ENCODE data around the gene PCNT.
A peak's percentile ranks its signal among the peaks of the same experiment; 100 is the strongest.

PCNT gene

GRCh38 chr21:46414965-46415275 is 91.0 kb downstream of the PCNT start:
- H3K14ac ChIP-seq (ENCODE audit: low read length), result peak overlapping the region; percentile 21
- H3K79me1 ChIP-seq (ENCODE audit: low read depth, low read length), result peaks cover 8% of the 10 kb centered on the region
- H2AK5ac ChIP-seq (ENCODE audit: low read depth, low read length), result no peak overlapping the region
- H3K23ac ChIP-seq (ENCODE audit: low read depth, low read length, poor library complexity), result no peak overlapping the region
- H3K18ac ChIP-seq (ENCODE audit: low read length), result no peak overlapping the region
- H3K9ac ChIP-seq (ENCODE audit: low read depth, low read length, poor library complexity), result peak overlapping the region; percentile 55
- no peak overlapping the region for H3K4me2 ChIP-seq (ENCODE audit: insufficient read depth, low read length, poor library complexity, severe bottlenecking)
- no peak for DNase-seq (ENCODE audit: low spot score)
- no CpG with 5 or more reads among the region's 13 CpGs for WGBS, 2 donors (ENCODE audit: extremely low coverage in 2 of 2, insufficient read length in 2 of 2, insufficient replicate concordance in 1 of 2)
- no peak overlapping the region for H2BK120ac ChIP-seq (ENCODE audit: low read depth, low read length)
- no peak overlapping the region for H2BK5ac ChIP-seq (ENCODE audit: low read length)
- no peak overlapping the region for H2BK12ac ChIP-seq (ENCODE audit: low read length)
- H3K27me3 ChIP-seq (ENCODE audit: control insufficient read depth in 3 of 3, insufficient read depth in 3 of 3, low read depth in 1 of 3, low read length in 3 of 3), result no peaks in the 10 kb centered on the region
- no peak overlapping the region for H2AFZ ChIP-seq (ENCODE audit: low read length)
- H3K4ac ChIP-seq (ENCODE audit: low read length), result no peak overlapping the region
- peaks cover 0 to 2% of the 10 kb centered on the region in 2 donors for H3K9me3 ChIP-seq (replicated peaks in 1 of 2; ENCODE audit: control insufficient read depth in 2 of 2, insufficient read depth in 1 of 2, low read depth in 1 of 2, low read length in 2 of 2)
- H4K8ac ChIP-seq (ENCODE audit: low read depth, low read length), result peak overlapping the region; percentile 23
- H4K91ac ChIP-seq (ENCODE audit: low read depth, low read length, poor library complexity), result no peak overlapping the region
- peaks cover 0 to 1% of the 10 kb centered on the region in 2 donors for H3K4me1 ChIP-seq (ENCODE audit: control insufficient read depth in 2 of 2, insufficient read depth in 1 of 2, low read depth in 1 of 2, low read length in 2 of 2)
- H2BK15ac ChIP-seq (ENCODE audit: low read length), result no peak overlapping the region
- peaks cover 24 to 84% of the 10 kb centered on the region in 2 donors for H3K36me3 ChIP-seq (replicated peaks in 1 of 2; ENCODE audit: control insufficient read depth in 2 of 2, insufficient read depth in 2 of 2, low read length in 2 of 2)
- H3K4me3 ChIP-seq (ENCODE audit: low read length in 2 of 2), result no peak overlapping the region
- no peak overlapping the region for H3K27ac ChIP-seq (replicated peaks; ENCODE audit: low read length)

- Histone ChIP-seq H3K4me2 (ENCODE audit: insufficient read depth, low read length, poor library complexity, severe bottlenecking) (no peak overlapping the region), H3K9ac (ENCODE audit: low read depth, low read length, poor library complexity) (peak overlapping the region; percentile 21), H2BK12ac (ENCODE audit: low read length) (no peak overlapping the region), H3K9me3 (replicated peaks in 1 of 2; ENCODE audit: control insufficient read depth in 2 of 2, insufficient read depth in 1 of 2, low read depth in 1 of 2, low read length in 2 of 2) (peaks cover 0 to 2% of the 10 kb centered on the region in 2 donors), H4K8ac (ENCODE audit: low read depth, low read length) (peak overlapping the region; percentile 17), H3K27ac (replicated peaks; ENCODE audit: low read length) (no peak overlapping the region), H4K91ac (ENCODE audit: low read depth, low read length, poor library complexity) (no peak overlapping the region), H3K4me3 (ENCODE audit: low read length in 2 of 2) (no peak overlapping the region), H3K4me1 (ENCODE audit: control insufficient read depth in 2 of 2, insufficient read depth in 1 of 2, low read depth in 1 of 2, low read length in 2 of 2) (no peaks in the 10 kb centered on the region), H2BK15ac (ENCODE audit: low read length) (no peak overlapping the region), H3K23ac (ENCODE audit: low read depth, low read length, poor library complexity) (peak overlapping the region; percentile 73), H3K18ac (ENCODE audit: low read length) (no peak overlapping the region), H2BK5ac (ENCODE audit: low read length) (no peak overlapping the region), H3K79me1 (ENCODE audit: low read depth, low read length) (peaks cover 8% of the 10 kb centered on the region), H2BK120ac (ENCODE audit: low read depth, low read length) (no peak overlapping the region), H3K4ac (ENCODE audit: low read length) (no peak overlapping the region), H3K36me3 (replicated peaks in 1 of 2; ENCODE audit: control insufficient read depth in 2 of 2, insufficient read depth in 2 of 2, low read length in 2 of 2) (peaks cover 28 to 84% of the 10 kb centered on the region in 2 donors), H2AK5ac (ENCODE audit: low read depth, low read length) (no peak overlapping the region), H2AFZ (ENCODE audit: low read length) (no peak overlapping the region), H3K27me3 (ENCODE audit: control insufficient read depth in 3 of 3, insufficient read depth in 3 of 3, low read depth in 1 of 3, low read length in 3 of 3) (no peaks in the 10 kb centered on the region), H3K14ac (ENCODE audit: low read length) (no peak overlapping the region)
- no peak for DNase-seq (ENCODE audit: low spot score)
- WGBS, 2 donors (ENCODE audit: extremely low coverage in 2 of 2, insufficient read length in 2 of 2, insufficient replicate concordance in 1 of 2), result no CpG with 5 or more reads among the region's 20 CpGs
Measured at GRCh38 chr21:46416551-46416950, 92.6 kb downstream of the PCNT start.

- Histone ChIP-seq H4K91ac (ENCODE audit: low read depth, low read length, poor library complexity) (no peak overlapping the region), H2AK5ac (ENCODE audit: low read depth, low read length) (no peak overlapping the region)
- WGBS, 2 donors (ENCODE audit: extremely low coverage in 2 of 2, insufficient read length in 2 of 2, insufficient replicate concordance in 1 of 2), result no CpG with 5 or more reads among the region's 25 CpGs
Measured at GRCh38 chr21:46418265-46418946, 94.5 kb downstream of the PCNT start.

GRCh38 chr21:46420241-46421190 is 96.6 kb downstream of the PCNT start:
- Histone ChIP-seq H2BK120ac (ENCODE audit: low read depth, low read length) (no peak overlapping the region), H3K36me3 (replicated peaks in 1 of 2; ENCODE audit: control insufficient read depth in 2 of 2, insufficient read depth in 2 of 2, low read length in 2 of 2) (peaks cover 30 to 81% of the 10 kb centered on the region in 2 donors), H2AFZ (ENCODE audit: low read length) (no peak overlapping the region), H3K14ac (ENCODE audit: low read length) (no peak overlapping the region), H3K9me3 (replicated peaks in 1 of 2; ENCODE audit: control insufficient read depth in 2 of 2, insufficient read depth in 1 of 2, low read depth in 1 of 2, low read length in 2 of 2) (peaks cover 0 to 2% of the 10 kb centered on the region in 2 donors), H3K9ac (ENCODE audit: low read depth, low read length, poor library complexity) (no peak overlapping the region), H3K79me1 (ENCODE audit: low read depth, low read length) (peaks cover 4% of the 10 kb centered on the region), H2BK15ac (ENCODE audit: low read length) (no peak overlapping the region), H2BK12ac (ENCODE audit: low read length) (no peak overlapping the region), H3K4me1 (ENCODE audit: control insufficient read depth in 2 of 2, insufficient read depth in 1 of 2, low read depth in 1 of 2, low read length in 2 of 2) (peaks cover 2 to 3% of the 10 kb centered on the region in 2 donors), H2BK5ac (ENCODE audit: low read length) (peak overlapping the region; percentile 53), H4K91ac (ENCODE audit: low read depth, low read length, poor library complexity) (no peak overlapping the region), H3K23ac (ENCODE audit: low read depth, low read length, poor library complexity) (peak overlapping the region; percentile 89), H4K8ac (ENCODE audit: low read depth, low read length) (no peak overlapping the region), H3K4ac (ENCODE audit: low read length) (no peak overlapping the region), H3K27me3 (ENCODE audit: control insufficient read depth in 3 of 3, insufficient read depth in 3 of 3, low read depth in 1 of 3, low read length in 3 of 3) (no peaks in the 10 kb centered on the region), H3K4me2 (ENCODE audit: insufficient read depth, low read length, poor library complexity, severe bottlenecking) (no peak overlapping the region), H3K18ac (ENCODE audit: low read length) (no peak overlapping the region), H3K4me3 (ENCODE audit: low read length in 2 of 2) (peak overlapping the region in 1 of 2 donors; percentile 47), H2AK5ac (ENCODE audit: low read depth, low read length) (no peak overlapping the region), H3K27ac (replicated peaks; ENCODE audit: low read length) (no peak overlapping the region)
- no peak for DNase-seq (ENCODE audit: low spot score)
- WGBS, 2 donors (ENCODE audit: extremely low coverage in 2 of 2, insufficient read length in 2 of 2, insufficient replicate concordance in 1 of 2), result no CpG with 5 or more reads among the region's 16 CpGs

More at GRCh38 chr21:46418265-46418946, 94.5 kb downstream of the PCNT start:
- no peak overlapping the region for H4K8ac ChIP-seq (ENCODE audit: low read depth, low read length)
- peak overlapping the region; percentile 0 for H3K14ac ChIP-seq (ENCODE audit: low read length)
- no peak overlapping the region for H2BK12ac ChIP-seq (ENCODE audit: low read length)
- H2BK120ac ChIP-seq (ENCODE audit: low read depth, low read length), result no peak overlapping the region
- no peak overlapping the region for H3K4me2 ChIP-seq (ENCODE audit: insufficient read depth, low read length, poor library complexity, severe bottlenecking)
- H3K36me3 ChIP-seq (replicated peaks in 1 of 2; ENCODE audit: control insufficient read depth in 2 of 2, insufficient read depth in 2 of 2, low read length in 2 of 2), result peaks cover 33 to 79% of the 10 kb centered on the region in 2 donors
- no peak overlapping the region for H2BK5ac ChIP-seq (ENCODE audit: low read length)
- H3K9me3 ChIP-seq (replicated peaks in 1 of 2; ENCODE audit: control insufficient read depth in 2 of 2, insufficient read depth in 1 of 2, low read depth in 1 of 2, low read length in 2 of 2), result peaks cover 0 to 2% of the 10 kb centered on the region in 2 donors
- H3K27ac ChIP-seq (replicated peaks; ENCODE audit: low read length), result no peak overlapping the region
- H3K4ac ChIP-seq (ENCODE audit: low read length), result no peak overlapping the region
- H3K79me1 ChIP-seq (ENCODE audit: low read depth, low read length), result peaks cover 4% of the 10 kb centered on the region
- H3K27me3 ChIP-seq (ENCODE audit: control insufficient read depth in 3 of 3, insufficient read depth in 3 of 3, low read depth in 1 of 3, low read length in 3 of 3), result no peaks in the 10 kb centered on the region
- H3K9ac ChIP-seq (ENCODE audit: low read depth, low read length, poor library complexity), result peak overlapping the region; percentile 30
- H2AFZ ChIP-seq (ENCODE audit: low read length), result no peak overlapping the region
- H3K4me1 ChIP-seq (ENCODE audit: control insufficient read depth in 2 of 2, insufficient read depth in 1 of 2, low read depth in 1 of 2, low read length in 2 of 2), result peaks cover 2 to 3% of the 10 kb centered on the region in 2 donors
- no peak overlapping the region for H3K4me3 ChIP-seq (ENCODE audit: low read length in 2 of 2)
- H2BK15ac ChIP-seq (ENCODE audit: low read length), result no peak overlapping the region
- peak overlapping the region; percentile 60 for H3K23ac ChIP-seq (ENCODE audit: low read depth, low read length, poor library complexity)
- DNase-seq (ENCODE audit: low spot score), result no peak
- peak overlapping the region; percentile 38 for H3K18ac ChIP-seq (ENCODE audit: low read length)
